ENCODE measurements around the gene ABCB6.

ABCB6 gene

DNA sequence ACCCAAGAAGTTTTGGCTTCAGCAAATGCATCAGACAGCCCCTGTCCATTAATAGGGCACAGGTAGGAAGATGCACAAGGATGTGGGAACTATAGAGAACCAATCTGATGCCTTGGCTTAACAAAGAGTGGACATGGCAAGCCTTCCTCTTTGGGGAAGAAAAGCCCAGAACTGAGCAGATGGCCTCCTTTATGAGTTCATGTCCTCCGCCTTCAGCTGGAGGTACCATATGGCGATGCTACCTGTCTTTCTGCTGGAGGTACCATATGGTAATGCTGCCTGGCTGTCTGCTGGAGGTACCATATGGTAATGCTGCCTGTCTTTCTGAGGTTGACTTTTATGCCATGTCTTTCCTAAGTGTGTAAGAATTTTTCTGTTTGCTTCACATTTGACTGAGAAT, 34.6 kb downstream of the ABCB6 start:
- no peak for DNase-seq (ENCODE audit: low read depth, low spot score)

DNA sequence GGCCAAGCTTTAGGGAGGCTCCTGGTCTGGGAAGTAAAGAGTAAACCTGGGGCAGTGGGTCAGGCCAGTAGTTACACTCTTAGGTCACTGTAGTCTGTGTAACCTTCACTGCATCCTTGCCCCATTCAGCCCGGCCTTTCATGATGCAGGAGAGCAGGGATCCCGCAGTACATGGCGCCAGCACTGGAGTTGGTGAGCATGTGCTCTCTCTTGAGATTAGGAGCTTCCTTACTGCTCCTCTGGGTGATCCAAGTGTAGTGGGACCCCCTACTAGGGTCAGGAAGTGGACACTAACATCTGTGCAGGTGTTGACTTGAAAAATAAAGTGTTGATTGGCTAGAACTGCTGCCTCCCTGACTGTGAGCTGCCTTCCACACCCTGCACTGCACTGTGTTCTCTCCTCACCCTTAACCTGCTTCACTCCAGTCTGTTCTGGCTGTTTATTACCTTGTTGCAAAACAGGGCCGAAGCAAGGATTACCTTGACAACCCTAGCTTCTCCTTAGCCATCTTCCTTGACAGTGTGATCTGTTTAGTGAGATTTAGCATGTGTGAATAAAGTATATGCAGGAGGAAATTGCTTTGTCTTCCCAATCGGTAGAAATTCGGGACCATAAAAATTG, 35.5 kb downstream of the ABCB6 start:
- no peak for DNase-seq (ENCODE audit: low read depth, low spot score)

DNA sequence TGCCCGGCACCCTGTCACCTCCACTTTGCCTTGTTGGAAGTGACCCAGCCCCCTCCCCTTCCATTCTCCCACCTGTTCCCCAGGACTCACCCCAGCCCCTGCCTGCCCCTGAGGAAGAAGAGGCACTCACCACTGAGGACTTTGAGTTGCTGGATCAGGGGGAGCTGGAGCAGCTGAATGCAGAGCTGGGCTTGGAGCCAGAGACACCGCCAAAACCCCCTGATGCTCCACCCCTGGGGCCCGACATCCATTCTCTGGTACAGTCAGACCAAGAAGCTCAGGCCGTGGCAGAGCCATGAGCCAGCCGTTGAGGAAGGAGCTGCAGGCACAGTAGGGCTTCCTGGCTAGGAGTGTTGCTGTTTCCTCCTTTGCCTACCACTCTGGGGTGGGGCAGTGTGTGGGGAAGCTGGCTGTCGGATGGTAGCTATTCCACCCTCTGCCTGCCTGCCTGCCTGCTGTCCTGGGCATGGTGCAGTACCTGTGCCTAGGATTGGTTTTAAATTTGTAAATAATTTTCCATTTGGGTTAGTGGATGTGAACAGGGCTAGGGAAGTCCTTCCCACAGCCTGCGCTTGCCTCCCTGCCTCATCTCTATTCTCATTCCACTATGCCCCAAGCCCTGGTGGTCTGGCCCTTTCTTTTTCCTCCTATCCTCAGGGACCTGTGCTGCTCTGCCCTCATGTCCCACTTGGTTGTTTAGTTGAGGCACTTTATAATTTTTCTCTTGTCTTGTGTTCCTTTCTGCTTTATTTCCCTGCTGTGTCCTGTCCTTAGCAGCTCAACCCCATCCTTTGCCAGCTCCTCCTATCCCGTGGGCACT, 36.2 kb downstream of the ABCB6 start:
- DNase-seq (ENCODE audit: low read depth, low spot score), result no peak

DNA sequence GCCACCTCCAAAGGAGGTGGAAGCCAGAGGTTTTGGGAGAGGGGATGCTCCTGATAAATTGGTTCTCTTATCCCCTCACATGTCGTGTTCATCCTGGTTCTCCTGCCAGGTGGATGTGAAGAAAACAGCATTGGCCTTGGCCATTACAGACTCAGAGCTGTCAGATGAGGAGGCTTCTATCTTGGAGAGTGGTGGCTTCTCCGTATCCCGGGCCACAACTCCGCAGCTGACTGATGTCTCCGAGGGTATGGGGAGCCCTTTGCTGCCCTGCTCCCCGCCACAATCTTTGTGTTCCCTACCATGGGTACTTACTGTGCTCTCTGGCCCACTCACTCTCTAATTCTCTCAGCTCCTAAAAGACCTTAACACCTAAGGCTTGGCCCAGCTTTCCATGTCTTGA, 37.2 kb downstream of the ABCB6 start:
- no peak for DNase-seq (ENCODE audit: low read depth, low spot score)

DNA sequence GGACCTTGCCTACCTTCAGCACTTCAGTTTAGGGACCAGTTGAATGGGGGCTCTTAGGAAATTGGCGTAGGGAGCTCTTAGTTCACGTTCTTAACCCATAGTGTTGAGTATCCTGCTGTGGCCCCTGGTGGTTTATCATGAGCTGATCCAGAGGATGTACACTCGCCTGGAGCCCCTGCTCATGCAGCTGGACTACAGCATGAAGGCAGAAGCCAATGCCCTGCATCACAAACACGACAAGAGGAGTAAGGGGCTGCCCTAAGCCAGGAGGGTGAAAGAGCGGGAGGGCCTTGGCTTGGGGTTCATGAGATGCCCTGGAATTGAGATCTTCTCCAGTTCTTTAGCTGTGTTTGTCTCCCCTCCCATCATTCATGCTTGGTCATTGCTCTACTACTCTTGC, 37.8 kb downstream of the ABCB6 start:
- no peak for DNase-seq (ENCODE audit: low read depth, low spot score)

DNA sequence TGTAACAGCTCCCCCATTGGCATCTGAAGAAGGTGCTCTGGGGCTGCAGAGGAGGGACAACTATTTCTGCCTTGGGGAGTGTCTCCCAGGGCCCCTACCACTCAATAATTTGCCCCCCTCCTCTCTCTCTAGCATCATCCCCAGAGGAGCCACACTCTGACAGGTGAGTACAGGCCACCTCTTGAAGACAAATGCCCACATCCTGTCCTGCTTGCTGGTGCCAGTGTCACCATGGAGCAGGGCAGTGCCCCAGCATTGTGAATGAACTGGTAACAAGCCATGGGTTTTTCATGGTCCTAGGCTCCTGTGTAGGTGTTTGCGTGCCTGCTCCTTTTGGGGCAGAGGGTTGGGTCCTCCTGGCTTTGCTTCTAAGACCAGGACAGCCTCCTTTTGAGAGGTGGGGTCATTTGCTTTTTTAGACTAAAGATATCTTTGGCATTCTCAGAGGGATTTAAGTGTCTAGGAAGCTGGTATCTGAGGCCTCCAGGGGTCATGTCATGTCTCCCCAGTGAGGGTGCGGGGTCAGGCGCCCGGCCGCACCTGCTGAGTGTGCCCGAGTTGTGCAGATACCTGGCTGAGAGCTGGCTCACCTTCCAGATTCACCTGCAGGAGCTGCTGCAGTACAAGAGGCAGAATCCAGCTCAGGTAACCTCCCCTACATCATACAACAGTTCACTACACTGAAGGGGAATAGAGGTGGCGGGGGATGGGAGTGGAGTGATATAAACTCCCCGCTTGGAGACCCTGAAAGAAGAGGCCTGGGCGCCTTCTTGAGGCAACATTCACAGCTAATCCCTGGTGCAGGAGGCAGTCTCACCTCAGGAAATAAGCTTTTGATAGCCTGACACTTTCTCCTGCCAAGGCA, 38.9 kb downstream of the ABCB6 start:
- DNase-seq (ENCODE audit: low read depth, low spot score), result no peak

DNA sequence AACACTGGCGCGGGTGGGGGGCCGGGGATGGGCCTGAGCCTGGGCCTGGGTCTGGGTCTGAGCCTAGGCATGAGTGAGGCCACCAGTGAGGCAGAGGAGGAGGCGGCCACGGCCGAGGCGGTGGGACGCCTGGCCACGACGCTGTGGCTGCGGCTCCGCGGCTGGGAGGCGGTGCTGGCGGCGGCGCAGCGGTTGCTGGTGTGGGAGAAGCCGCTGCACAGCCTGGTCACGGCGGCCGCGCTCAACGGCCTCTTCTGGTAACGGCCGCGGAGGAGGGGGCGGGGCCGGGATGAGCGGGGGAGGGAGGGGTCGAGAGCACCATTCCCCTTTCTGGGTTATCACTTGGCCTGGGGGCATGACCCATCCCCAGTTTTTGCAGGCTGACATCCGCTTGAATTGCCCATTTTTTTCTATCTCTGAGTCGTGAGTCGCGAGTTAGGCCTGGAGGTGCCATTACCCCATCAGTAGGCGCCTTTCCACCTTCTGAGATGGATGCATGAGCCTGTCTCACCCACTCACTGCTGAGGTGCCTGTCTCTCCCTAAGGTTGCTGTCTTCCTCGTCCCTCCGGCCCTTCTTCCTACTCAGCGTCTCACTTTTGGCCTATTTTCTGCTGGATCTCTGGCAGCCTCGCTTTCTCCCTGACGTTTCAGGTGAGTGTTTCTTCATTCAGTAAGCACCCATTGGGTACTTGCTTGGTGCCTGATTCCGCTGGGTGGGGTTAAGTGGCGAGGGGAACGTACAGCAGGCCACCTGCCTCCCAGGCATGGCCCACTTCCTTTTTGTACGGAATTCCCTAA, 40.2 kb downstream of the ABCB6 start:
- DNase-seq (ENCODE audit: low read depth, low spot score), result no peak

DNA sequence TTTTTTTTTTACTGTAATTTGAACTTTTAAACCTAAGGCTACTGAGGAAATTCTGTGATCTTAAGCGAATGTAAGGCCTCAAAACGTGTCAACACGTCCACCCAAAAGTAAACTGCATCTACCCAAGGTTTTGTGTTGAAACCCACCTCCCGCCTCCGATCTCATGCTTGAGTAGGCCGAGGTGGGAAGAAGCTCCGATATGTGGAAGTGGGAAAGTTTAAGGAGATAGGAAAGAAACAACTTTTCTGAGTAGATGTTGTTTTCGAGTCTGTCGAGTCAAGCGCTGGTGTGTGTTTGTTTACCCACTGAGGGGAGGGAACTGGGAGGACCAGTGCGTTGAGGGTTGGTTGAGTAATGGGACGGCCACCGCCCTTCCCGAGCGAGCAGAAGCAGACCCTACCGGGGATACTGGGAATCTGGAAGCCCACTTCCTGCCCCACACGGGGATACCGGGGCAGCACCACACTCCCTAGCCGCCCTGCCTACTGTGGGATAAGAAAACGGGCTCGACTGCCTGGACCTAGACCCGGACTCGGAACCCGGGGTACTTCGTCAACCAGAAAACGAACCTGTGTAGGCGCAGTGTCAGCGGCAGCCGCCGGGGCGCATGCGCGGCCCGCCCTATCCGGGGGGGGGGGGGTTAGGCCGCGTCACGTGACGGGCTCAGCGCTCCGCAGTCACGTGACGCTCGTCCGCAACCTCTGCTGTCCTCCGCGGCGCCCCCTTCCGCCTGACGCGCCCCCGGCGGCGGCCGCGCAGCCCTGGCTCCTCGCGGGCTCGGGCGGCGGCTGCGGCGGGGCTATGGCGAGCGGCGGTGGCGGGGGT, 41.0 kb downstream of the ABCB6 start, which contains the start of gene RETREG2:
Gene RETREG2 (plus strand): TSS at position 724 of the 825 bp plus-strand sequence. CDS start 78 bp downstream, at position 802.
- peak; percentile 77 for DNase-seq (ENCODE audit: low read depth, low spot score)

DNA sequence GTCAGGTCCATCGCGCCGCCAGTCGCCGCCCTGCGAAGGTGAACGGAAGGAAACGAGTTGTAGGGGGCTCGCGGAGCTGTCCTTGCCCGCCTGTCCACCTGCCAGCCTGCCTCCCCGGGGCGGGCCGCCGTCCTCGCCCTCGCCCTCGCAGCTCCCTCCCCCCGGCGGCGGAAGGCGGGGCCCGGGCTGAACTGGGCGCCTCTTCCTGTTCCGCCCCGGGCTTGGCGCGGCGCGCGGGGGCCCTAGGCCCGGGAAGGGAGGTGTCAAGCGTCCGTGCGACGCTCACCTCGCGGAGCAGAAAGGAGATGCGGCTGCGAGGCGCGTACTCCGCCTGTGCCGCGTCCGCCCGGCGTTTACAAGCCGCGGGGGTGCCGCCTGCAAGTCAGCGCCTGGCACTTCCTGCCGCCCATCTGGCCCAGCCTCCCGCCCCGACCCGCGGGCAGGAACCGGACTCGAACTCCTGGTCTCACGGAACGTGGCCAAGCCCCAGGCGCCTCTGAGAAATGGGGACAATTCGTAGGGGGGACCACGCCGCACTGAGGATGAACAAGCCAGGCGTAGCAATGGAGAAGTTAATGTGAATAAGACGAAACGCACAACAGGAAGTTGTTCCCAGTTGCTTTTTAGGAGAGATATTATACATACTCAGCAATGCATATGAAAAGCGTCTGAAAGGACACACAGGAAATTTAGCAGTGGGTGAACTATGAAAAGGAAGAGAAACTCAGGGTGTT, 41.8 kb downstream of the ABCB6 start, which contains the start of gene CNPPD1:
Gene CNPPD1 (minus strand): TSS at position 108 of the 734 bp plus-strand sequence. CDS start 97 bp downstream, at position 11.
- DNase-seq (ENCODE audit: low read depth, low spot score), result no peak

DNA sequence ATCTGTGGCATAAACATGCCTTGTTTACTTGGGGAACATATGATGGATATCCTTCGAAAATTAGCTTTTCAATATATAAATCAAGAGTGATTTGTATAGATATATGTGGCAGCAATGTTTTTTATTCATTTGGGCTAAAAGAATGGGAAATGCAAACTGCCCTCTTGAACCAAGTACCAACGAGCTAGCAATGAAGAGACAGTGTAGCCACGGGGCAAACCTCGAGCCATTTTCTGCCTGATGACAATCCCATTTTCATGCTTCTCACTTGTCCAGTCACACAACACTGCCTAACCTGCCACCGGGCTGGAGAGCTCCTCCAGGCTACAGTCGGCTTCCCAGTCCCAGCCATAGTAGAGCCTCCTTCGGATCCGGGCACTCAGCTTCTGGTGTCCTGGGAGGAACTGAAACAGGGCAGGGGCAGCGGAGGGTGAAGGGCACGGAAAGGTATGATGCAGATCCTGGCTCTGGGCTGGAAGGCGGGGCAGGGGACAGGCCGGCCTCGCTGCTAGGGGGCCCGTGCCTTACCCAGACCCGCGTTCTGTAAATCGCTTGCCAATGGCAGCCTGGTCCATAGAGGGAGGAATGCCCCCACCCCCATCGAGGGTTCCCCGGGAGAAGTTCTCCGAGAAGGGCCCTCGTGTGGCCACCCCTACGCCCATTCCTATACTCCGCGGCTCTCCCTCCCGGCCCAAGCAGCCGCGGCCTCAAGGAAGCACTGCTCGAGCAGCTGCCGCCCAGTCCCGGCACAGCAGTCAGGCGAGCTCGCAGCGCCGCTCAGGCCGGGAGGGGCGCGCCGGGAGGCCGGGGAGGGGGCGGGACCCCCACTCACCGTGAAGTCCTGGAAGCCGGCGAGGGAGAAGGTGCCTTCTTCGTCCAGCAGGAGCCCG, 42.6 kb downstream of the ABCB6 start:
- DNase-seq (ENCODE audit: low read depth, low spot score), result no peak

DNA sequence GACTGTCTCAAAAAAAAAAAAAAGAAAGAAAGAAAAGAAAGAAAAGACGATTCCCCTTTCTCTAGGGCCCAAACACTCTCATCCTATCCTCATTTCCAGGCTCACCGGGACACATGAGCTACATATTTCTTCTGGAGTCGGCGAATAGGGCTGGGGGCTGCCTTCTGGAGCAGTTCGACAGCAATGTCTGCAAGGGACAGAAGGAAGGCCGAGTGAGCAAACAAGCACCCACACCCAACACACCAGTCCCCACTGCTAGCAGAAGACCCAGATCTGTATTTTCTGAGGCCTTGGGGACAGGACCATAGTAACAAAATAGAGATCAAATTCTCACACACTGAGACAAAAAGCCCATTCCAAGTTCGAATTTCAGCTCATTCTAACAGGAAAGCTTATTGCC, 43.3 kb downstream of the ABCB6 start:
- no peak for DNase-seq (ENCODE audit: low read depth, low spot score)

DNA sequence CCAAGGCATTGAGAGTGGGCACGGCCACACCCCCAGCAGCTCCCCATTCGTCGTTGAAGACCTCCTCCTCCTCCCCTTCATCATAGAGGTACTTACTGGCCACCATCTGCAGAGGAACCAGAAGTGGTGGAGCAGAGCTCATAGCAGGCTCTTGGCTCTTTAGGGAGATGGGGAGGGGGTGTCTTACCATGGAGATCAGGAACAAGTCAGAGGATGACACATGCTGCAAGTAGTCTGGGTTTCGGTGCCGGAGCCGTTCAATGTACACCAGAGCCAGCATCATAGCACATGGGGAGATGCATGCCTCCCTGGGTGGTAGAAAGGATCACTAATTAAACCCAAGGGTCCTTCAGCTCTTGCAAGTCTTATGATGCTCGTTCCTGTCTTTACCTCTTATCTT, 44.0 kb downstream of the ABCB6 start:
- no peak for DNase-seq (ENCODE audit: low read depth, low spot score)

DNA sequence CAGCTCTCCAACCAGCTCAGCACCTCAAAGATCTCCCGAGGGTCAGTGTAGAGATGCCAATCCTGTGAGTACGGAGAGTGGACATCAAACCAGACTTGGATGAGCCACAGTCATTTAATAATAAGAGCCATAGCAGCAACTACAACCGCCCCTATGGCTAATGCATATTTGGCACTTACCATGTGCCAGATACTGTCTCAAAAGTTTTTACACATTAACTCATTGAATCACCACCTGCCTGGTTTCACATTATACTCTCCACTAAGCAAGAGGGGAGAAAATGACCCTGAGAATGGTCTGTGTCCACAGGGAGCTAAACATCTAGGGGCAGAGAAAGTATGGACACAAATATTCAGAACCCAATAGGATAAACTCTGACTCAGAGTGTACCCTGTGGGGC, 44.6 kb downstream of the ABCB6 start:
- no peak for DNase-seq (ENCODE audit: low read depth, low spot score)

DNA sequence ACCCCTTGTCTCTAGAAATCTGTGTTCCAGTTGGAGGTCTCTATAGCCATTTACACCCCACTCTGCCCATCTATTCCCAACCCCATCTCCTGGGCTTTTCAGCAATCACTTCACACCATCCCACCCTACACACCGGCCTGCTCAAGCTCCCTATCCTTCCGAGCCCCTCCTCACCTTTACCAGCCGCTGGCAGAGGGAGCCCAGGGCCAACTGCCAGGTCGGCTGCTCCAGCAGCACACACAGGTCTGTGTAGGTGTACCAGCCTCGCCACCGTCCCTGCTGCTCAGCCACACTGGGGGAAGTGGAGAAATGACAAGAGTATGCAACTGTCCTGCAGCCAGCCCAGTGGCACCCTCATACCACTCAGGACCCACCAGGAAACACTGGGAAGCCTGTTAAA, 45.6 kb downstream of the ABCB6 start:
- no peak for DNase-seq (ENCODE audit: low read depth, low spot score)

DNA sequence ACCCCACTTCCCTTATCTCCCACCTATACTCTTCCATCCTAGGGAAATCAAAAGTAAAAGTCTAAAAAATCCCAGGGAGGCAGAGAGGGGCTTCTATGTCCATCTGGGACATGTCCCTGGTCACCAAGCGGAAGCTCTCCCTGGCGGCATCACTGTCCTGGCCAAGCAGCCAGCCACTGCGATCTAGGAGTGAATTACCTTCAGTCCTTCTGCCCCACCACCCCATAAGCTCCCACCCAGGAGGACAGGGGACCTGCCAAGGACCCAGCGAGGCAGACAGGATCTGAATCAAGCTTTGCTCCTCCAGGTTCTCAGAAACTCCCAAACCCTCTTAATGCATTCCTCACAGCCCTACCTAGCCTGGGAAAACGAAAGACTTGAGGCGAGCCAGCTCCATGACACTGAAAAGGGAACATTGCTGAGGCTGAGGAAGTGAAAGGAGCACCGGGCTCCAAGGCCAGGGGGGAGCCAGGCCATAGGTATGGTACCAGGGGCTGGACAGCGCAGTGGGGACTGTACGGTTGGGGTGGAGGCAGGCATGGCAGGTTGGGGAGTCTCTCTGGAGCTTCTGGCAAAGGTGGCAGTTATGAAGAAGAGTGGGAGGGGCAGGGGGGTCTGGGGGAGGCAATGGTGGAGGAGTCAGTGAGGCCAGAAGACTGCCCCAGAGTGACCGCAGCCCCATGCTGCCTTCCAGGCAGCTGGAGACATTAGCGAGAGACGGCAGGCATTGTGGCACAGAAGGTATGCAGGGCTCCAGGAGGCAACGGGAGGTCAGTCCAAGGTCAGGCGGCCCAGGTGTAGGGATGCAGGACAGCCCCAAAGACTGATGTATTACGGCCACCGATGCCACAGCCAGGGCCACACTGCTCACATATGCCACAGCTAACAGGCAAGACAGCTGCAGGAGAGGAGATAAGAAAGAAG, 46.3 kb downstream of the ABCB6 start:
- no peak for DNase-seq (ENCODE audit: low read depth, low spot score)

DNA sequence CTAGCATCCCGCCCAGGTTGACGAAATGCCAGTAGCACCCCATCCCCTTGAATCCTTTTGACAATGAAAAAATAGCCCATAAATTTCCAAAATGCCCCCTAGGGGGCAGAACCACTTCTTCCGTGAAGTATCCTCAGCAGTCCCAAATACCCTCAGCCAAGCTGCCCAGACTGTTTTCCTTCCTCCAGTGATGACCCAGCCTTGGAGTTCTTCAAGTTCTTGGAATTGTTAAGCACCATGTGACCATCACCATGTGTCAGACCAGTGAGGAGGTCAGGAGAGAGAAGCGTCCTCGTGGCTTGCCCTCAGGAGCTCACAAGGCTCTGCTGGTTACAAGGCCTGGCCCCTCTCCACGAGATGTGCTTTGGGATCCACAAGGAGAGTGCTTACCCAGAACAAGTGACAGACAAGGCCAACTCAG, 47.5 kb downstream of the ABCB6 start:
- no peak for DNase-seq (ENCODE audit: low read depth, low spot score)

DNA sequence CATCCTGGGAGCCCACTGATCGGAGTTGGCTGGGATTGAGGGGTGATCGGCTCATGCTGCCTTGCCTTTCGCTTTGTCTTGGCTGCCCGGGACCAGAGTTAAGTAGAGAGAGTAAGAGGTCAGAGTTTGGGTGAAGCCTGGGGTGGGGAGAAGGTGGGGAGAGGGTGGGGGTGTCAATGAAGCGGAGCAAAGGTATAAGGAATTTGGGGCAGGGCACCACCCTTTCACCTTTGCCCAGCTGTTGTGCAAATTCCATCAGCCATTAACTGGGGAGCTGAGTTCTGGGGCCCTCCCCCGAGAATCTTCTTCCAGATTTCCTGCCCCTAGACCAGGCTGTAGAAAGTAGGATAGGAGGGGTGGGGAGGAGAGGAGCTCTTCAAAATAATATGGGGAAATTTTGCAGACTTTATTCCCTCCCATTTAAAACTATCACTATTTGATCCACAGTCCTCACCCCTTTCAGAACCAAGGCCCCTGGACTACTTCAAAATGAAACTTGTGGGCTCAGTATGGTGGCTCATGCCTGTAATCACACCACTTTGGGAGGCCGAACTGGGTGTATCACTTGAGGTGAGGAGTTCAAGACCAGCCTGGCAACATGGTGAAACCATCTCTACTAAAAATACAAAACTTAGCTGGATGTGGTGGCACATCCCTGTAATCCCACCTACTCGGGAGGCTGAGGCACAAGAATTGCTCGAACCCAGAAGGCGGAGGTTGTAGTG, 48.7 kb downstream of the ABCB6 start, which contains the start of gene SLC23A3:
Gene SLC23A3 (minus strand): TSS at position 100 of the 725 bp plus-strand sequence. CDS start 45 bp downstream, at position 55.
- DNase-seq (ENCODE audit: low read depth, low spot score), result no peak
